Esophagus squamous epithelium (tissue), 4 donors: ENCODE data around the gene IL6R.

Experiments used
- POLR2A ChIP-seq, 4 donors: fragments of 450-650 bp; IDR thresholded peaks; one replicate each; pipeline ENCODE4 v1.6.1; 2017; ENCODE audit warnings: antibody characterized with exemption in 4 of 4, mild to moderate bottlenecking in 4 of 4, moderate library complexity in 3 of 4
- TF ChIP-seq, protein P1 (sequence below), 6 experiments: fragments of 450-650 bp in 4 of 6; fragments of 200-600 bp in 2 of 6; sonication (generic) in 2 of 6; IDR thresholded peaks; one replicate each; pipeline ENCODE4 v1.5.1; 2016 to 2019; ENCODE audit warnings: antibody characterized with exemption in 6 of 6, mild to moderate bottlenecking in 4 of 6, moderate library complexity in 4 of 6

DNA sequence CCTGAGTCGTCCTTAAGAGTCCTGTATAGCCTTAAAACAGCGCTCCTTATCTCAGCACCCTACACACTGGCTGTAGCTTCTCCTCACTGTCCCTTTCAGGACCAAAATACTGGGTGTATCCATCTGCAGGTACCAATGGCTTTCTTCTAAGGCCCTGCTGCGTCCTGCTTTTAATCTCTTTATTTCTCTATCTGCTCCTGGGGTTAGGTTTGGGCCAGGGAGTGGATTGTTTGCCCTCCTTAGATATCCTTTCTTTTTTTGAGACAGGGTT, 12.1 kb downstream of the IL6R start:
- TF ChIP-seq, protein P1, sequence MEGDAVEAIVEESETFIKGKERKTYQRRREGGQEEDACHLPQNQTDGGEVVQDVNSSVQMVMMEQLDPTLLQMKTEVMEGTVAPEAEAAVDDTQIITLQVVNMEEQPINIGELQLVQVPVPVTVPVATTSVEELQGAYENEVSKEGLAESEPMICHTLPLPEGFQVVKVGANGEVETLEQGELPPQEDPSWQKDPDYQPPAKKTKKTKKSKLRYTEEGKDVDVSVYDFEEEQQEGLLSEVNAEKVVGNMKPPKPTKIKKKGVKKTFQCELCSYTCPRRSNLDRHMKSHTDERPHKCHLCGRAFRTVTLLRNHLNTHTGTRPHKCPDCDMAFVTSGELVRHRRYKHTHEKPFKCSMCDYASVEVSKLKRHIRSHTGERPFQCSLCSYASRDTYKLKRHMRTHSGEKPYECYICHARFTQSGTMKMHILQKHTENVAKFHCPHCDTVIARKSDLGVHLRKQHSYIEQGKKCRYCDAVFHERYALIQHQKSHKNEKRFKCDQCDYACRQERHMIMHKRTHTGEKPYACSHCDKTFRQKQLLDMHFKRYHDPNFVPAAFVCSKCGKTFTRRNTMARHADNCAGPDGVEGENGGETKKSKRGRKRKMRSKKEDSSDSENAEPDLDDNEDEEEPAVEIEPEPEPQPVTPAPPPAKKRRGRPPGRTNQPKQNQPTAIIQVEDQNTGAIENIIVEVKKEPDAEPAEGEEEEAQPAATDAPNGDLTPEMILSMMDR (IDR thresholded peaks at IDR 0.05) = no peak
- TF ChIP-seq POLR2A (IDR thresholded peaks at IDR 0.05) = no peak
